GM19438 (cell line): ENCODE measurements around the gene AVL9.
"Not testable (repeated sequence)": the region's sequence is repeated elsewhere in the genome, so short reads cannot be mapped to it uniquely, and the experiment has no call there.

Experiments
- ATAC-seq: cut with Tn5 transposase; IDR thresholded peaks from one replicate; pipeline ENCODE4 v1.9.1; 2021; ENCODE audit warnings: low read depth; ENCODE audit not compliant: unreplicated experiment

The AVL9 gene

DNA sequence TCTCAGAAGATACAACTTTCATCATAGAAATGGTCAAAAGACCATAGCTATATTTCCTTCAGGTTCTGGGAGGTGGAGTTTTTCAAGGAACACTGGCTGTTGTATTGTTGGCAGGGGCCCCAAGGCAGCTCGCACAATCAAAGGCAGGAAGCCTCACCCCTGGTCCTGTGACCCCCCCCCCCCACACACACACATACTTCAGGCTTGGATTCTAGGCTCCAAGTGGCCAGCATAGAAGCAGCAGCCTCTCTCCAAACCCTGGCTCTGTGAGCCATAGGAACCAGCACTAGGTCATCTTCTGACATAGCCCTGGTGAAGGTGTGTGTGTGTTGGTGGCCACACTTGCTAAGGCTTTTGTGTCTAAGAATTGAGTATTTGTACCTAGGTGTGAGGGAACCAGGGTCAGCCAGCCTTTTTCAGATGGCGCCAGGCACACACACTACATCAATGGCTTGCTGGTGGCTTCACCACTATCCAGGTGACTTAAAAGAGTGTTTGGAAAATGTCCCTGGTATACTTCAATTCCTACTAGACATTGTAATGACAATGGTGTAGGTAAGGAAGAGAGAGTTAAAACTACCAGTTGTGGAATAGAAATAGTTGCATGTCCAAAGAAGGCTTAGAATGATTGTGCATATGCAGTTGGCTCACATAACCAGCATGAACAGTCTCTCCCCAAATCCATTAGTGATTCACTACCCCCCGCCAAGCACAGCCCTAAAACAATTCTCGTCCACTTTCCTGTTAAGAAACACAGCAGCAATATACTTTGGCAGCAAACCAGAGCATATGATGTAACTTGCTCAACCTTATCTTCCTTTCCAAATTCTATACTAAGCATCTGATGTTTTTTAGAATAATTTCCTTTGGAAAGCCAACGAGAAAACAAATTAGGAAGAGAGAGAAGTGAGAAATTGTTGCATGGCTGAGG is 91.3 kb downstream of the AVL9 start:
- ATAC-seq: no peak

DNA sequence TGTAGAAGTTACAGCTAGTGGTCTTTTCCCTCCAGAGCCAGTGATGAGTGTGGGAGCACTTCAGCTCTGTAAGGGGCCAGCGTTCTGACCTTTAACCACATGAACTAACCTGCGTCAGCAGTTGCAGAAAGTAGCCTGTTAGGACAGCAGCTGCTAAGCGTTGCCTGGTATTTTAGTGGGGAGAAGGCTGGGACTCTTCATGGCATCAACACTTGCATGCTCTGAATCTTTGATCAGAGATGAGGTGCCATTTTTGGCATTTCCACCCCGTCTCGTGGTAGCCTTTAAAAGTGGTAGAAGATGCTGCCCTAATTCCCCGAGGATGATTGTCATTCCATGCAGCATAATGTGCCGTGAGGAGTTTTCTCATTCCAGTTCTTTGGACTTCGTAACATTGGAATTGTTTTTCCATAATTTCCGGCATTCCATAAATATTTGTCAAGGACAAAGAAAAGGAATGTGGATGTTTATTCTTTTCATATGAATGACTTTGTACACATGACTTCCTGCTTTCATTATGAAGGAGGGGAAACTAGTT is 92.2 kb downstream of the AVL9 start:
- no peak for ATAC-seq

DNA sequence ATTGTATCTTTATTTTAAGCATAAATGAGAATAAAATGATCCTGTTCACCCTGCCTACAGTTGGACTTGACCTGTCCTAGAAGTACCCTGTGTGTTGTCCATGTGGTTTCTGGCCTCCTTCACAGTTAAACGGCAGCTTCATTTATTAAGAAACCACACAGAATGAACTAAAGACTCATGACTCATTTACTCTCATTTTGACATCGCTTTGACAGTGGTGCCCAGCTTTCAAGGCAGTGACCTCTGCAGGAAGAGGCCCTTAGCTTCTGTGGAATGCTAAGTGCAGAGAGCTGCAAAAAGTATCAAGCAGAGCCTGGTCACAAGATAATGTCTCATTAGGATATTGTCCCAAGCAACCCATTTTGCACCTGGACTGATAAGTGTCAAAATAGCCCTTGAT is 93.4 kb downstream of the AVL9 start:
- ATAC-seq: no peak

- no peak for ATAC-seq
These were observed 96.6 kb downstream of the AVL9 start for GRCh38 chr7:32591938-32592337.

DNA sequence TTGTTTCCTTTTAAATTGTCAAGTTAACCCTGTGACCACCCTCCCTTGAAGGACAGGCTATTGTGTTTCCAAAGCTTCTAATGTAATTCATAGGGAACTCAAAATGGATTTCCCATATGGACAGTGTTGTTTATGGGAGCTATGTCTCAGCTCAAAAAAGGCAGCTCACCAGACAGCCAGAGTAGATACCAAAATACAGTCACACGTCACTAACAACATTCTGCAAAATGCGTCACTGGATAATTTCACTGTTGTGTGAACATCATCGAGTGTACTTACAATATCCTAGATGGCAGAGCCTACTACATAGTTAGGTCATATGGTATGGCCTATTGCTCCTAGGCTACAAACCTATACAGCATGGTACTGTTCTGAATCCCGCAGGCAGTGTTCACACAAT is 97.4 kb downstream of the AVL9 start:
- no peak for ATAC-seq

DNA sequence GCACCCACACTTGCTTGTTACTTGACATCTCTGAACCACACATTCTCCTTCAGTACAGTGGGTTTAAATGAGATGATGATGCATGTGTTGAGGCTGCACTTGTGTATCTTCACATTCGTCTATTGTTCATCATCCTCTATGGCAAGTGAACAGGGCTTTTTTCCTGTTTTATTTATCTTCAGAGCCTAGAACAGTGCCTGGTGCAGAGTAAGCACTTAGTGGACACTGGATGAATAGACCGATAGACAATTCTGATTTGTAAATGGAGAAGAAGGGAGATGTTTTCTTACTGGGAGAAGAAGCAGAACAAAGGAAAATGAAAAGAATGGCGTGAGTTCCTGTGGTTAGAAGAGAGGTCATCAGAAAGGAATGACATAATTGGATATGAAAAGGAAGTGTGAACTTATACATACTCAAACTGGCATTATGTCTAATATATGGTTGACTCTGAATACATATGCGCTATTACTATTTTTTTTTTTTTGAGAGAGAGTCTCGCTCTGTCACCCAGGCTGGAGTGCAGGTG is 99.7 kb downstream of the AVL9 start:
- no peak for ATAC-seq

- ATAC-seq: not testable (repeated sequence)
These were observed 105.9 kb downstream of the AVL9 start for GRCh38 chr7:32601196-32601595.

DNA sequence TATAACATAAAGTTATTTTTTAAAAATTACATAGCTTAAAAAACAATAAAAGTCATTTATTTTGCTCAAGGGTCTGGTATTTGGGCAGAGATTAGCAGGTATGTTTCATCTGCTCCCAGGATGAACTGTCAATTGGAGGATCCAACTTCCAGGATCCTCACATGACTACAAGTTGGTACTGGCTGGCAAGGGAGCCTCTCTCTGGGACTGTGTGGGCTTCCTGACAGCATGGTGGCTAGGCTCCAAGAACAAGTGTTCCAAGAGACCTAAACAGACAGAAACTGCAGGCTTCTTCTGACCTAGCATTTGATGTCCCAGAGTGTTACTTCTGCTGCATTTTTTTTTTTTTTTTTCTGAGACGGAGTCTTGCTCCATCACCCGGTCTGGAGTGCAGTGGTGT is 107.2 kb downstream of the AVL9 start:
- no peak for ATAC-seq

DNA sequence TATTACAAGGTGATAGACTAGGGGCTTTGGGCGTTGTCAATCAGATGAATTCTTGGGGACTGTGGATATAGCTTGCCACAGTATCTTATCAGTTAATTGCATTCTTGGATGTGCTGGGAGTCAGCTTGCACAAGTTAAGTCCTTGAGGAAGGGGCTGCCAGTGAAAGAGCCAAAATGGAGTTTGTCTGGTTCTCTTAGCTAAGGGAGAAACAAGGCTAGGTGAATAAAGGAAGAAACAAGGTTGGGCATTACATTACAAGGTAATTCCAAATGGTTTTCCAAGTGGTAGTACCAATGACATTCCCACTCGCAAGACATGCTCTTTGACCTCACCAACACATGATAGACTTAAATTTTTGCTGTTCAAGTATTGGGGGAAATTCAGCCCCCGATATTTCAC is 108.2 kb downstream of the AVL9 start:
- ATAC-seq: not testable (repeated sequence)

GRCh38 chr7:32604047-32604446 is 108.8 kb downstream of the AVL9 start:
- ATAC-seq: not testable (repeated sequence)

DNA sequence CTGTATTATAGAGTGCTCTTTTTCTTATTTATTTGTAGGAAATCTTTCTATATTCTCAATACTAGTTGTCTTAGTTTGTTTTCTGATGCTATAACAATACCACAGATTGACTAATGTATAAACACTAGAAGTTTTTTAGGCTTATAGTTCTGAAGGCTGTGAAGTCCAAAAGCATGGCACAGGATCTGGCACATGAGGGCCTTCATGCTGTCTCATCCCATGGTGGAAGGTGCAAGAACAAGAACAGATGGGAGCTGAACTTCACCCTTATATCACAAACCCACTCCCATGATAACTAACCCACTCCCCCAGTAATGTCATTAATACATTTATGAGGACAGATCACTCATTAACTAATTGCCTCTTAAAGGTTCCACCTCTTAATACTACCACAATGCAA is 109.7 kb downstream of the AVL9 start:
- ATAC-seq: no peak

DNA sequence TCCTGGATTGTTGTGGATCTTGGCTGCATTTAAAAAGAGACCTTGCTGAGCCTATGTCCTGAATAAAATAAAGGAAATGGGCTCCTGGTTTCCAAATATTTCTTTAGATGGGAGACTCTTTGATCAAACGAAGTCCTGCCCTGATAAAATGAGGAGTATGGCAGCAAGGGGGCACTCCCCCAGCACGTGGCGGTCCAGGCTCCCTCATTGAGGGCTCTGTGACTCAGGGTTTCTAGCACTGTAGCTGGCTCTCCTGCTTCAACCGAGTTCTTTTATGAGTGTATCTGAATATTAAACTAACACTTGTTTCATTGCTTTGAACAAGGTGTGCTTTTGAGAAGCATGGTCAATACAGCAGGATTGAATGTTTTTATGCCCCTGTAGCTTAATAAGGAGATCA is 114.2 kb downstream of the AVL9 start:
- ATAC-seq: no peak

DNA sequence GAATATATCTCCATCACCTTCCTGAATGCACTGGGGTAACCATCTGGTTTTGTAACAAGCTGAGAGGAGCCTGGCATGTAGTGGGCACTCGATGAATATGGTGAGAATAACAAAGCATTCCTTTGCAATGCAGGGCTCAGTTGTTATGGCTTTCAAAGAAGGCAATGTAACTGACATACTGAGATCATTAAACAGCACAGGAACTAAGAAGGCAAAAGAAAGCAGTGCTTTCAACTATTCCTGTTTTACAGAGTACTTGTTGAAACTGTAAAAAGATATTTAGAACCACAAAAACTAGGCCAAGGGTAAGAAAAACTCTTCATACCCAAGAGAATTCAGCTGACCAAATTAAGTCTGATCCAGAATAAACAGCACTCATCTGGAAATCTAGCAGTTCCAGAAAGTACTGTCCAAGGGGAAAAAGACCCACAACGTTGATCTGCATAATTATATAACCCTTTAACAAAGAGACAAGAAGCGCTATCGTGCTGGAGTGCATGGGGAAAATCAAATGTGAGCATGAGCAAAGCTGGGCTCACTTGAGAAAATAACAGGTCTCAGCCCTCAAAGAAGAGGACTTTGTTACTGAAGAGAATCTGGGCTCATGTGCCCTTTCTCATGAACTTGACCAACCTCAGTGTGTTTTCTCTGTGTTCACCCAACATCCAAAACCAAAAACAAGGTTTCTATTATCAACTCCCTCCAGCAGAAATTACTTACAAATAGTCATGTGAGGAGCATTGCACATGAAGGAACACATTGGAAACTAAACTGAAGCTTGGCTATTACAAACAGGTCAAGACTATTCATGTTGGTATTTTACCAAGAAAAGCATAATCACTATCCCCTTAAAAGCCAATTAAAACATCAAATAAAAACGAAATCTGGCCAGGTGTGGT is 116.2 kb downstream of the AVL9 start:
- ATAC-seq: no peak

DNA sequence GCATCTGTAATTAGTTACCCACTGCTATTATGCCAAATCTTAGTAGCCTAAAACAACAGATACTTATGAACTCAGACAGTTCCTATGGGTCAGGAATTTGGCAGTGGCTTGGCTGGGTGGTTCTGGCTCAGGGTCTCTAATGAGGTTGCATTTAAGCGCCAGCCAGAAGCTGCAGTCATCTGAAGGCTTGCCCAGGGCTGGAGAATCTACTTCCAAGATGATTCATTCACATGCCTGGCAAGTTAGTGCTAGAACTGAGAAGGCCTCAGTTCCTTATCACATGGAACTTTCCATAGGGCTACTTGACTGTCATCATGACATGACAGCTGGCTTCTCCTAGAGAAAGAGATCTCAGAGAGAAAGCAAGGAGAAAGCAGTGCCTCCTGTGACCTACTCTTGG is 121.3 kb downstream of the AVL9 start:
- no peak for ATAC-seq

- ATAC-seq: no peak
These were observed 123.2 kb downstream of the AVL9 start for GRCh38 chr7:32618470-32618869.

DNA sequence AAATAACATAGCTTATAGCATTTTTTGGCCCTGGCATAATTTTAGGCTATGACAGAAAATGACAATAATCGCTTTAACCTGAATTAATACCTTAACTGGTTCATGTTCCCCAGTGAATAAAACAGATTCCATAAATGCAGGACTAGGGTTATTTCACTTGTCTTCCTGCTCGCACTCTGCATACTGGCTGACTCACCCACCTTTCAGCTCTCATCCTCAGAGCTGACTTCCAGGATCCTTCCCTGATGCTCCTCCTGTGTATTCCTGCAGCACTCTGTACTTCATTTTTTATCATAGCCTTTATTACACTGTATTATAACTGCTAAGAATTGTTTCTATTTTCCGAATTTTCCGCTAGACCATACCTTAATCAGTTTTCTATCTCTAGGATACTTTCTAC is 123.7 kb downstream of the AVL9 start:
- no peak for ATAC-seq

GRCh38 chr7:32619416-32619815 is 124.1 kb downstream of the AVL9 start:
- ATAC-seq: not testable (repeated sequence)

GRCh38 chr7:32631021-32631420 is 135.7 kb downstream of the AVL9 start:
- no peak for ATAC-seq

DNA sequence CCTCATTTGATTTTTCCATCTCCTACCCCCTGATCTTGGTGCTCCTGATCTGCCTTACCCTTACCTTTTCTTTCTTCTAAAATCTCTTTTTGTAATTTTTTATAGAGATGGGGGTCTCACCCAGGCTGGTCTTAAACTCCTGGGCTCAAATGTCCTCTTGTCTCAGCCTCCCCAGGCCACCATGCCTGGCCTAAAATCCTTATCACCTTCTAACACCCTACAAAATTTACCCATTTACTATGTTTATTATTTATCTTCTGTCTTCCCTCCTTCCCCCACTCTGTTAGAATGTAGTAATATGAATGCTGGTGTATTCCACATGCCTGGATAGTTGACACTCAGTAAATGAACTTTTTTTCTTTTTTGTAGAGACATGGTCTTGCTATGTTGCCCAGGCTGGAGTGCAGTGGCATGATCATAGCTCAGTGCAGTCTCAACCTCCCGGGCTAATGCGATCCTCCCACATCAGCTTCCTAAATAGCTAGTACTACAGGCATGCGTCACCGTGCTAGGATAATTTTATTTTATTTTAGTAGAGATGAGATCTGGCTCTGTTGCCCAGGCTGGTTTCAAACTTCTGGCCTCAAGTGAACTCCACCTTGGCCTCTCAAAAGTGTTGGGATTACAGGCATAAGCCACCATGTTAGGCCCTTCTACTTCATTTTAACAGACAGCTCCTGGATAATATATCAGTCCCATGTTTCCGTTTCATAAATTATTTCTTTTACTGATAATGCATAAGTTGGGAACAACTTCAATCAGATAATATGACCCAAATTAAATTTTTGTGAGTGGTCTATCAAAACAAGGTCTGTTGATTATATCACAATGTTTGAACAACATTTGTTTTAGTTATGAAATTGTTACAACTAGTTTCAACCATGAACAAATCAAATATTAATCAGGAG is 136.6 kb downstream of the AVL9 start:
- not testable (repeated sequence) for ATAC-seq

DNA sequence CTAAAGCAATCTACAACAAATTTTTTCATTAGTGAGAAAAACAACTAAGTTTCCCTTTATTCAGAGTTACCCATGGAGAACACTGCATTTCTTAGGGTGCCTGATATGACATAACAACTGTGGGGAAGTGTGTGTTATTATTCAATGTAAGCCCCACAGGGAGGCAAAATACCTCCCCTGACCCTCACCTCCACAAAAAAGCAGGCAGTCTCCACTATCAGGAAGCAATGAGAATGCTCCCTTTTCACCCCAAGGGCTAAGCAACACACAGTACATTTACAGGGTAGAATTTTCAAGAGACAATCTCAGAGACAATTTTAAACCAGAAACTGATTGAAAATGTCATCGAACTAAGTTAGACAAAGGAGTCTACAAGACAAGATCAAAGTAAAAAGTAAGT is 138.2 kb downstream of the AVL9 start:
- not testable (repeated sequence) for ATAC-seq
